Esophagus squamous epithelium (tissue), 5 donors: ENCODE measurements around the gene FBXL7. TPM values are rescaled to one million over a fixed set of nuclear protein-coding genes. Genes with fewer than 3 reads are reported as not detected.

ENCODE experiments used
- DNase-seq: peaks from one replicate; lab custom pipeline; 2025; lab: John Stamatoyannopoulos, UW
- H3K27ac ChIP-seq, 4 donors: fragments of 200-600 bp; sonication (generic); one replicate each; pipeline ENCODE4 v1.5.1; 2016 to 2019; ENCODE audit warnings: mild to moderate bottlenecking in 1 of 4
- H3K27me3 ChIP-seq, 4 donors: fragments of 200-600 bp; sonication (generic); 1 replicate in 3 of 4; 2 replicates in 1 of 4; pipeline versions ENCODE4 v1.5.1 to v1.6.0; 2017 to 2021; ENCODE audit warnings: antibody characterized with exemption in 1 of 4
- H3K36me3 ChIP-seq, 3 donors: fragments of 200-600 bp; sonication (generic); one replicate each; pipeline ENCODE4 v1.5.1; 2016 to 2019
- H3K4me1 ChIP-seq, 3 donors: fragments of 200-600 bp; sonication (generic); one replicate each; pipeline ENCODE4 v1.5.1; 2017 to 2019
- H3K4me3 ChIP-seq, 4 donors: fragments of 200-600 bp; sonication (generic); 1 replicate in 3 of 4; 2 replicates in 1 of 4; pipeline ENCODE4 v1.5.1; 2016 to 2019; ENCODE audit warnings: mild to moderate bottlenecking in 2 of 4, moderate library complexity in 1 of 4
- H3K9me3 ChIP-seq, 3 donors: fragments of 200-600 bp; sonication (generic); one replicate each; pipeline ENCODE4 v1.5.1; 2016 to 2019
- CTCF ChIP-seq, 6 experiments: fragments of 450-650 bp in 4 of 6; fragments of 200-600 bp in 2 of 6; sonication (generic) in 2 of 6; IDR thresholded peaks; one replicate each; pipeline ENCODE4 v1.5.1; 2016 to 2019; ENCODE audit warnings: antibody characterized with exemption in 6 of 6, mild to moderate bottlenecking in 4 of 6, moderate library complexity in 4 of 6
- POLR2A ChIP-seq, 4 donors: fragments of 450-650 bp; IDR thresholded peaks; one replicate each; pipeline ENCODE4 v1.6.1; 2017; ENCODE audit warnings: antibody characterized with exemption in 4 of 4, mild to moderate bottlenecking in 4 of 4, moderate library complexity in 3 of 4
- WGBS, 2 donors: methylation state at CpG; one replicate each; pipeline ENCODE4 v1.1.5; 2018; 5-methylcytosine and 5-hydroxymethylcytosine counted together
- intact Hi-C: fragments of 100-400 bp; cut with DNase I; formaldehyde crosslinking; loops from one replicate; pipeline ENCODE4 v1.15.0; 2022
- total RNA-seq, 4 donors: library from RNA; depleted of rRNA; stranded (reverse); fragments of >200 nt; gene quantifications; one replicate each; pipeline ENCODE4 v1.1.0, GENCODE V29; 2016
- donor health status: DM: yes; HTN: yes; CAD: no.

FBXL7 gene
- total RNA-seq, 4 donors from 2014 or later, result 0.68 to 15.1 (median 2.8) TPM

GRCh38 chr5:15510831-15511230 lies 10.9 kb downstream of the FBXL7 start:
- intact Hi-C loops, result no loop called here
- TF ChIP-seq CTCF (IDR thresholded peaks at IDR 0.05) (no peak), POLR2A (IDR thresholded peaks at IDR 0.05) (no peak)
- 12 to 26% methylated on average over 3 of the region's 3 CpGs for WGBS, 2 donors
- H3K4me3 ChIP-seq, result no peak overlapping the region
- no peaks in the 10 kb centered on the region for H3K27me3 ChIP-seq
- H3K36me3 ChIP-seq, result no peaks in the 10 kb centered on the region
- no peak overlapping the region for H3K27ac ChIP-seq
- peaks cover 0 to 17% (median 11%) of the 10 kb centered on the region in 3 donors for H3K4me1 ChIP-seq
- H3K9me3 ChIP-seq, result no peaks in the 10 kb centered on the region
- no peak for DNase-seq

GRCh38 chr5:15513431-15513830 lies 13.5 kb downstream of the FBXL7 start:
- peaks cover 0 to 20% (median 11%) of the 10 kb centered on the region in 3 donors for H3K4me1 ChIP-seq
- no peak overlapping the region for H3K27ac ChIP-seq
- TF ChIP-seq POLR2A (IDR thresholded peaks at IDR 0.05), result no peak
- no peak for TF ChIP-seq CTCF (IDR thresholded peaks at IDR 0.05)
- intact Hi-C loops, result no loop called here
- DNase-seq, result no peak
- no peaks in the 10 kb centered on the region for H3K36me3 ChIP-seq
- H3K9me3 ChIP-seq, result no peaks in the 10 kb centered on the region
- H3K4me3 ChIP-seq, result no peak overlapping the region
- H3K27me3 ChIP-seq, result no peaks in the 10 kb centered on the region
- 75 to 84% methylated on average over 2 of the region's 2 CpGs for WGBS, 2 donors

GRCh38 chr5:15513911-15514310 lies 13.9 kb downstream of the FBXL7 start:
- no peaks in the 10 kb centered on the region for H3K36me3 ChIP-seq
- DNase-seq, result no peak
- no peaks in the 10 kb centered on the region for H3K9me3 ChIP-seq
- H3K27me3 ChIP-seq, result no peaks in the 10 kb centered on the region
- H3K4me3 ChIP-seq, result no peak overlapping the region
- H3K4me1 ChIP-seq, result peaks cover 0 to 25% (median 13%) of the 10 kb centered on the region in 3 donors
- no peak for TF ChIP-seq CTCF (IDR thresholded peaks at IDR 0.05)
- TF ChIP-seq POLR2A (IDR thresholded peaks at IDR 0.05), result no peak
- intact Hi-C loops, result no loop called here
- no peak overlapping the region for H3K27ac ChIP-seq

GRCh38 chr5:15515229-15515628 lies 15.2 kb downstream of the FBXL7 start:
- TF ChIP-seq CTCF (IDR thresholded peaks at IDR 0.05) (no peak), POLR2A (IDR thresholded peaks at IDR 0.05) (no peak)
- H3K4me1 ChIP-seq, result peaks cover 0 to 27% (median 15%) of the 10 kb centered on the region in 3 donors
- intact Hi-C loops, result no loop called here
- no peak overlapping the region for H3K4me3 ChIP-seq
- H3K27ac ChIP-seq, result no peak overlapping the region
- WGBS, 2 donors, result 63 to 76% methylated on average over 1 of the region's 1 CpG
- H3K36me3 ChIP-seq, result no peaks in the 10 kb centered on the region
- no peaks in the 10 kb centered on the region for H3K27me3 ChIP-seq
- DNase-seq, result no peak
- H3K9me3 ChIP-seq, result no peaks in the 10 kb centered on the region

- Histone ChIP-seq H3K36me3 (no peaks in the 10 kb centered on the region), H3K4me3 (no peak overlapping the region), H3K27ac (no peak overlapping the region), H3K9me3 (no peaks in the 10 kb centered on the region), H3K4me1 (peaks cover 0 to 15% (median 6%) of the 10 kb centered on the region in 3 donors), H3K27me3 (no peaks in the 10 kb centered on the region)
- no peak for DNase-seq
- intact Hi-C loops, result no loop called here
- TF ChIP-seq POLR2A (IDR thresholded peaks at IDR 0.05), result no peak
- TF ChIP-seq CTCF (IDR thresholded peaks at IDR 0.05), result no peak
- 81 to 90% methylated on average over 12 of the region's 12 CpGs for WGBS, 2 donors
These were observed 16.5 kb downstream of the FBXL7 start for GRCh38 chr5:15516486-15516885.
